ENCODE data around the gene SPATA31C1. TPM values are rescaled to one million over a fixed set of nuclear protein-coding genes. Genes with fewer than 3 reads are reported as not detected.

The SPATA31C1 gene
- total and polyA plus RNA-seq, 2 of the 8 experiments (the other 6 are each of a cell fraction or from before 2014, with no cell fraction given): 0.15 TPM; not detected in 1

- TF ChIP-seq GTF2F1 (IDR thresholded peaks at IDR 0.05; ENCODE audit: borderline replicate concordance, low read depth, low read length) (no peak), USF2 (IDR thresholded peaks at IDR 0.05; ENCODE audit: low read length) (no peak), NANOG (IDR thresholded peaks at IDR 0.05; ENCODE audit: insufficient read depth, low read depth, low read length, poor library complexity, severe bottlenecking) (no peak), SP2 (IDR thresholded peaks at IDR 0.05; ENCODE audit: low read length) (no peak), GABPA (IDR thresholded peaks at IDR 0.05; ENCODE audit: borderline replicate concordance, insufficient read depth, low read length) (no peak), CEBPB (IDR thresholded peaks at IDR 0.05; ENCODE audit: low read depth, low read length) (no peak)
Observed at GRCh38 chr9:87957839-87958238, 40.1 kb downstream of the SPATA31C1 start (continued).
